Midbrain (tissue), 1 donor: ENCODE measurements around the gene OR52K1.
A peak's percentile ranks its signal among the peaks of the same experiment; 100 is the strongest.
"Not testable (repeated sequence)": the region's sequence is repeated elsewhere in the genome, so short reads cannot be mapped to it uniquely, and the experiment has no call there.

Experiments
- DNase-seq: peaks from one replicate; lab custom pipeline; 2025; lab: John Stamatoyannopoulos, UW

OR52K1 gene

DNA sequence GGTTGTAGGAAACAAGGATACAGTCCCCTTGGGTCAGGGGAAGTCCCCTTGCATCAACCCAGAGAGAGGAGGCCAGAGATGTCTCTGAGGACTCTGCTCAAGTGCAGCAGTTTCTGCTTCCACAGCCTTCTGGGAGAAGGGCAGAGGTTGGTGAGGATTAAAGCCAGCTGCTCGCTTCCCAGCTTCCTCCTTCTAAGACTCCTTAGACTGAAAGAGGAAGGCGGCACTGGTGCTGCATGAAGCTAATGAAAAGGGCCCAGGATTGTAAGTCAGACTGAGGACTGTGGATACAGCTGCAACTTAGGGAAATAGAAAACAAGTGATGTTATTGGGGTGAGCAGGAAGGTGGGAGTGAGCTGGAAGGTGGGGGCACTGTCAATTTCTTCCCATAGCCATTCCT is at the start of gene OR52K1:
Gene OR52K1 (plus strand): TSS at position 202 of the 400 bp plus-strand sequence. CDS start 6,255 bp downstream, outside the sequence.
- peak; percentile 1 for DNase-seq

DNA sequence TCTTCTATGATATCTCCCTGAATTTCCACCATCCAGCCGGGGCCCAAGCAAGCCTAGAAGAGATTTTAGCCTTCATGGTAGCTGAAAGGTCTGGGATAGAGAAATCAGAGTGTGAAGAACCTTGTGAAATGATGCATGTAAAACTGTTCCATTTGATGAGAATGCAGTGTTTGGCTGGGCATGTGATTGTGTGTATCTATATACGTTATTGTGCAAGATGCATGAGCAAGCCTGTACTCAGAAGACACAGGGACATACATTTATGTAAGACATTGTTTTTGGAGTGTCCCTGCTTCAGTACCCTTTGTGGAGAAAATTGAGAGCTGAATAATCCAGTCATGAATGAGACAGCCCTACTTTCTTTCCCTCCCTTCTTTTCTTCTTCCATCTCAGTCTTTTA is 48.6 kb upstream of the OR52K1 start:
- DNase-seq = no peak

DNA sequence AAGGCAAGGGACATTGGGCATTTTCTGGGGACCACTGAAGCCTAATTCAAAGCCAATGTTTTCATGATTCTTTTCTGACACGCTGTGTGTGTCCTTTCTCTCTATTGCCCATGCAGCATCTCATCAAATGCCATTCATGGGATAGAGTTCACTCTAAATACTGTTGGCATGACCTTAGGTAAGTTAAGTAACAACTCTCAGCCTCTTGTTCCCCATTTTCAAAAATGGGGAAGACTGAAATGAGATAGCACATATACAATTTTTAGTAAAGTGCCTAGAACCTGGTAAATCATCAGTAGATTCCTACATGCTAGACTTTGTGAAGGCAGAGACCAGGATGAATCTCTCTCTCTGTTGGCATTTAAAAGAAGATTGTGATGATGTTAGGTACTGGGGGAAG is 46.0 kb upstream of the OR52K1 start:
- no peak for DNase-seq

DNA sequence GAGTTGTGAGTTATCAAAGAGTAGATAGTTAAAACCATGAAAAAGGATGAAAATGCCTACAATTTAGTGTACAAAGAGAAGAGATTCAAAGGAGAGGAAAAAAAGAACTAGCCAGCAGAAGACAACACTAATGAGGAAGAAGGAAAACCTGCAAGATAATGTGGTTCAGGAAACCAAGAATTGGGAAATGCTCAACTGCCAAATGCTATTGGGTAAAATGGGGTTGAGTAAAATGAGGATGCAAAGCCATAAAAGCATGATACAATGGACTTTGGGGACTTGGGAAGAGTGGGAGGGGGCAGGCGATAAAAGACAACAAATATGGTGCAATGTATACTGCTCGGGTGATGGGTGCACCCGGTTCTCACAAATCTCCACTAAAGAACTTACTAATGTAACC is 40.9 kb upstream of the OR52K1 start:
- DNase-seq = no peak

DNA sequence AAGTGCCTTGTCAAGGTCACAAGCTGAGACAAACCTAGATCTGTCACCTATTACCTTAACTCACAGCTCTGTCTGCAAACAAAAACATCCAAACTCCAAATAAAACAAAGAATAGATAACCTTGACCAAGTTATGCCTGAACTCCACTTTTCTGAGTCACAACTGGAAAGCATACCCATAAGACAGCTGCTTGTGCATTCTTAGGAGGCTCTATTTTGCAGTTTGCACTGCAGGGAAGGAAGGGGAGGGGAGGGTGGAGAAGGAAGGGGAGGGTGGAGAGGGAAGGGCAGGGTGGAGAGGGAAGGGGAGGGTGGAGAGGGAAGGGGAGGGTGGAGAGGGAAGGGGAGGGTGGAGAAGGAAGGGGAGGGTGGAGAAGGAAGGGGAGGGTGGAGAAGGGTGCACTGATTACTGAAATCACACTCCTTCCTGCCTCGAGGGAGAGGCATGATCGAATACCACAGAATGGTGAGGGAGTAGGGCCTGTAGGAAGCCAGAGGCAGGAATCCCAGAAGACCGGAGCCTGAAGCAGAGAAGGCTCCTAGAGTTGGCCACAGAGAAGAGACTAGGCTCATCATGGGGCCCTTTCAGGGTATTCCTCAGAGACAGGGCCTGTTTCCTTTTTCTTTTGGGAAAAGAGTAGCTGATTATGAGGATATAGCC is 39.1 kb upstream of the OR52K1 start:
- DNase-seq = no peak

DNA sequence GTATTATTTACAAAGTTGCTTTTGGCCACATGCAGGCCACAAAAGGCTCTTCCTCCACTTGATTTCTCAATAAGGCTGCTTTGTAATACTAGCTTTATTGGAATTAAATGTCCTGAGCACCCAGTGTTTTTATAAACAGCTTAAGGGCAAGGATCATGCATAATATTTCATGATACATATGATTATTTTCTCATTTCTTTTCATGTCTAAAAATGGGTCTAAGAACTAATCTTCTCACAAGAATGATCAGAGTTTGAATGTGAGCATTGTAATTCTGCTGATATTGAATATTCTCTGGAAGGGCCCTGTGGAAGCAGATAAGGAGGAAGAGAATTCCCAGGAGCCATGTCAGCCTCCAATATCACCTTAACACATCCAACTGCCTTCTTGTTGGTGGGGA is 33.5 kb upstream of the OR52K1 start, which contains the start of gene OR52K2:
Gene OR52K2 (plus strand): TSS at position 301 of the 400 bp plus-strand sequence. CDS start 45 bp downstream, at position 346.
- DNase-seq = no peak

DNA sequence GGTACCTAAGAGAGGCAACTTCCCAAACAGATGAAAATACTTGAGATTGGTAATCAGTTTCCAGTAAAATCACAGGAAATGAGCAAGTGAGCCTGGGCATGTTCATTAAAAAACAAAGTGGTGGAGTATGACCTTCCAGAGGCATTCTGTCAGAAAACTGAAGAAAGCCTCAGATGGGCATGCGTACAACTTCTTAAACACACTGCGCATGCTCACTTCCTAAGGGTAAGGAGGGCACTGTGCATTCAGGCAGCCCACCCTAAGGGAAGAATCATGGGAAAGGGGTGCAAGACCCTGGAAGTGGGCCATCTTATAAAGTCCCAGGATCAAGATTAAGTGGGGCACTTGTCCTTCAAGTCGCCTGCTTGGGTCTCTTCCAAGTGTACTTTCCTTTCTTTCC is 29.3 kb upstream of the OR52K1 start:
- DNase-seq = no peak

DNA sequence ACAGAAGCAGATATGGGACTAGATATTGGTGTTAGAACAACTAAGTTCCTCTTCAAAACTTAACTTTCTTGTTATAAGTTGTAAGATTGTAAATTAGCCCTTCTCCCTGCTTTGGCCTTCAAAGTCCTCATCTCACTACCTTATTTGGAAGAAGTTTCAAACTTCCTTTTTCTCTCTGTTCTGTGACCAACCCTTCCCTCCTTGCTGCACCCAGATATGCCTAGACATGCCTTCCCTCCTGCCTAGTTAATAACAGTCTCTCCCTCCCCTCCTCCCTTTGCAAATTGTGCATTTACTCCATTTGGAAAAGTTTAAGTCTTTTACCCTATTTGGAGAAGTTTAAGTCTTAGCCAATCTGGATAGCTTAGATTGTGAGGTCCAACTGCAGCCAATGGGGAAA is 28.4 kb upstream of the OR52K1 start:
- no peak for DNase-seq

DNA sequence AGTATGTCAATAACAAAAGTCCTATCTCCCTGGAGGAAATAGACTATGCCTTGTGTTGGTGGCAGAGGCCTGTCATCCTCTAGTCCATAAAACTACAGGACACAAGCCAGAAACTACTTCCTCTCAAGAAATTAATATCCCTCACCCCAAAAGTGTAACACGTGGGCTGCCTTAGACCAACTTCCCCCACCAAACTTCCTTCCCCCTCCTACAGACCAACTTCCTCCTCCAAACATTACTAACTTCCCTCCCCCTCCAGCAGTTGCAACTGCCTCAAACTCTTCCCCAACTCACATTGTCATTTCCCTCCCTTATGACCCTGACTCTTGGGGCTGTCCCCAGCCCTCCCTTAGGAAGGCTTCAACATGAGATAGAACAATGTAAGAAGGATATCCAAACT is 27.0 kb upstream of the OR52K1 start:
- peak; percentile 3 for DNase-seq

DNA sequence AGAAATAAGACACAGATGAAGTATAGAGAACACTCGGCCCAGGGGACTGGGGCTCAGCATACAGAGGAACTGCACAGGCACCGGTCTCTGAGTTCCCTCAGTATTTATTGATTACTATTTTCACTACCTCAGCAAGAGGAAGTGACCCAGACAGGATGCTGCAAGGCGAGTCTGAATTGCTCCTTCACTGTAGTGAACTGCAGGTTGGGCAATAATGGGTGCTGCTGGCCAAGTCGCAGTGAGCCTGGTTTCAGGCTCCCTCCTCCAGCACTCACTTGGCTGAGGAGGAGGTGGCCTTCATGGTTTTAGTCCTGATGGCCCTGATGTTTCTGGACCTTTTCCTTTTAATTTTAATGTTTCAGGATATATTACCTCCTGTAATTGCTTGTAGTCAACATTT is 22.9 kb upstream of the OR52K1 start:
- peak; percentile 6 for DNase-seq

DNA sequence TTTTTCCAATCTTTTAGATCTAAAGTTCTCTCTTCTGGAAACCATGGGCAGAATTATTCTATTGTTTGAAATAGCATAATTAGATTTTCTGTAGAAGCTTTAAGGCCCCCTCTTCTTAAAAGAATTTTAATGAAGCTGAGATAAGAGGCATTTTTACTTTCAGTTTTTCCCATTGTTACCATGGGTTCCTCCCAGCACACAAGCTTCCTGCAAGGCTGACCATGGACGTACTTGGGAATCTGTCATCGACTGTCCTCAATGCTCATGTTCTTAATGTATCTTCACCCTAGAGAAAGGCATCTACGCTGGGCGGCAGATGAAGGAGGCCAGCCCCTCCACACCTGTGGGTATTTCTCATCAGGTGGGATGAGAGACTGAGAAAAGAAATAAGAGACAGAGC is 22.3 kb upstream of the OR52K1 start:
- no peak for DNase-seq

DNA sequence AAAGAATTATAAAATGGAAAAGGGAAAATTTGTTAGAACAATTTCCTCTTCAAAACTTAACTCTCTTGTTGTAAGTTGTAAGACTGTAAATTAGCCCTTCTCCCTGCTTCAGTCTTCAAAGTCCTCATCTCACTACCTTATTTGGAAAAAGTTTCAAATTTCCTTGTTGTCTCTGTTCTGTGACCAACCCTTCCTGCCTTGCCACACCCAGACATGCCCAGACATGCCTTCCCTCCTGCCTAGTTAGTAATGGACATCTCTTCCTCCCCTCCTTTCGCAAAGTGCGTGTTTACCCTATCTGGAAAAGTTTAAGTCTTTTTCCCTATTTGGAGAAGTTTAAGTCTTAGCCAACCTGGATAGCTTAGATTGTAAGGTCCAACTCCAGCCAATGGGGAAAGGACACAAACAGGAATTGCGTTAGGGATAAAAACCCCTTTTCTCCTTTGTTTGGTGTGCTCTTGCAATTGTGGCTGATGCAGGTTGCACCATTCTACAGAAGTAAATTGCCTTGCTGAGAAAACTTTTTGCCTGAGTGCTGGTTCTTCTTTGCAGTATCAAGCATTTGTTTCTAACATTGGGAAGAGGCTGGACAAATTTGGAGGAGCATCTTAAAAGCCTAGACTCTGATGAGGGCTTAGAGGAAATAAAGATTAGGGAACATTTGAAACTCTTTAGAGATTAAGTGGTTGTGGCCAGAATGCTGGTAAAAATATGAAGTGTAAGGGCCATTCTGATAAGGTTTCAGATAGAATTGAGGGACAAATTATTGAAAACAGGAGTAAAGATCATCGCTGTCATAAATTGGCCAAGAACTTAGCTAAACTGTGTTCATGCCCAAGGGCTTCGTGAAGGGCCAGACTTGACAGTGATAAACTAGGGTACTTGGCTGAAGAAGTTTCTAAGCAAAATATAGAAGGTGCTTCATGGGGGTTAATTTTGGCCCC is 18.0 kb upstream of the OR52K1 start:
- no peak for DNase-seq

DNA sequence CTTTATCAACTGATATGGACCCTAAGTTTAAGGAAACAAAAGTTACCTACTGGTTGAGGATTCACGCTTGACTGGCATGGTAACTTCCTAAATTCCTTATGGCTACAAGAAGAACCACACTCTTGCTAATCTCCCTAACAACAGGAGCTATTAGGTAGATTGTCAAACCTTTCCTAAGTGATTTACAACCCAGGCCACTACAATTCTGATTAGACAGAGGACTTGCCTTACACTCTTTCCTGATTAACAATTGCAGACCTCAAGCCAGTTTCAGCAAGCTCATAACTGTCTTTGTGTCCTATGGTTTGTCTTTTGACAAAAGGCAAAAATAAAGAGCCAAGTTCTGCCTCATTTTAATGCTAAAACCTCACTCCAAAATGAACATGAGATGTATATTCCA is 17.0 kb upstream of the OR52K1 start:
- DNase-seq = no peak

DNA sequence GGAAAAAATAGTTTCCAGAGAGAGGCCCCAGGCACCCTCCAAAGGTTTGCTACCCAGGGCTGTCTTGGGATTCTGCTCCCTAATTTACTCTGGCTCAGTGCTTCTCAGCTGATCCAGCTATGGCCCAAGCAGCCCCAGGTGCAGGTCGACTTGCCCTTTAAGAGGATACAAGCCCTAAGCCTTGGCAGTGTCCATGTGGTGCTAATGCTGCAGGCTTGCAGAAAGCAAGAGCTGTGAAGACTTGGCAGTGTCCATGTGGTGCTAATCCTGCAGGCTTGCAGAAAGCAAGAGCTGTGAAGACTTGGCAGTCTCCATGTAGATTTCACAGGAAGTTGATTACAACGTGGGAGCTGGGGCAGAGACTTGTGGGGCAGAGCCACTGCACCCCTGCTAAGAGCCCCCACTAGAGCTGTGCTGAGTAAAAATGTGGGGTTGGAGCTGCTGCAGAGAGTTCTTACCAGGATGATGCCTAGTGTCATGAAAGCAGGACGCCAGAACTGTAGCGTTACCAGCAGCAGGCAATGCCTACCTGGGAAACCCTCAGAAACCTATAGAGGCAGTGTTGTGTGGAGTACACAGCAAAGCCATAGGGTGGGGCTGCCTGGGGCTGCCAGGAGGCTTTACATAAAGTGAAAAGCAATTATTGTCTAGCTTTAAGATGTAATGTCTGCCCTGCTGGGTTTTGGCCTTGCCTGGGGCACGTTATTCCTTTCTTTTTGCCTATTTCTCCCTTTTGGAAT is 16.1 kb upstream of the OR52K1 start:
- no peak for DNase-seq

DNA sequence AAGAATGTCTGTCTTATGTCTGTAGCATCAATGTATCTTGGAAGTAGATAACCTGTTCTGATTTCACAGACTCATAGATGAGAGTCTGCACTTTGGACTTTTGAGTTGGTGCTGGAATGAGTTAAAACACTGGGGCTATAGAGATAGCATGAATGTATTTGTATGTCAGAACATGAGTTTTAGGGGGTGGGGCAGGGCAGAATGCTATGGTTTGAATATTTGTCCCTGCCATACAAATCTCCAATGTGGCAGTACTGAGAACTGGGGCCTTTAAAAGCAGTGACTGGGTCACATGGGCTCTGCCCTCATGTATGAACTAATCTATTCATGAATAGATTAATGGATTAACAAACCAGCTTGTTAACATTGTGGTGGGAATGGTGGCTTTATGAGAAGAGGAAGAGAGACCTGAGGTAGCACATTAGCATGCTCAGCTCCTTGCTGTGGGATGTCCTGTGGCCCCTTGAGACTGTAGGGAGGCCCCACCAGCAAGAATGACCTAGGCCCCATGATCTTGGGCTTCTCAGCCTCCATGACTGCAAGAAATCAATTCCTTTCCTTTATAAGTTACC is 15.5 kb upstream of the OR52K1 start:
- no peak for DNase-seq

DNA sequence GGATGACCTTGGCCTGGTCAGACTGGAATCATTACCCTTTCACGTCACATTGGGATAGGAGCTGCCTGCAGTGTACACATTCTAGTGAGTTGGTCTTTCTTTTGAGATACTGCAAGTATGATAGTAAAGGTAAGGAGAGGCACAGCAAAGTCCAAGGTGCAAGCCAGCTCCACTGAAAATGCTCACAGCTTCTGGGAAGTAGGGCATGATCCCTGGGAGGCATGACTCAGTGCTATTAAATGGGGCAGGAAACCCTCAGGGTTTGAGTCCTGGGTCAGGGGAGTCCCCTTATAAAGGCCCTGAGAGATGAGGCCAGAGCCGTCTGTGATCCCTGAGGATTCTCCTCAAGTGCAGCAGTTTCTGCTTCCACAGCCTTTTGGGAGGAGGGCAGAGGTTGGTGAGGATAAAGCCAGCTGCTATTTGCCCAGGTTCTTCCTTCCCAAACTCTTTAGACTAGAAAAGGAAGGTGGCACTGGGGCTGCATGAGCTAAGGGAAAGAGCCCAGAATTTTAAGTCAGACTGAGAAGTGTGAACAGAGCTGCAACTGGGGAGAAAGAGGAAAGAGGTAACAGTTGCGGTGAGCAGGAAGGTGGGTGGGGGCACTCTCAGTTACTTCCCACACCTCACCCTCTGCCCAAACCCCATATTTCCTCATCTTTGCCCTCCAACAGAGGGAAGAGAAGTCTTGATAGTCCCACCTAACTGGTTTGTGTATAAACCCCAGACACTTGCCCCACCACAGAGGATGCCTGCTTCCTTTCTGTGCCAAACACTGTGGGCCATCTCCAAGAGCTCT is 14.4 kb upstream of the OR52K1 start:
- no peak for DNase-seq

DNA sequence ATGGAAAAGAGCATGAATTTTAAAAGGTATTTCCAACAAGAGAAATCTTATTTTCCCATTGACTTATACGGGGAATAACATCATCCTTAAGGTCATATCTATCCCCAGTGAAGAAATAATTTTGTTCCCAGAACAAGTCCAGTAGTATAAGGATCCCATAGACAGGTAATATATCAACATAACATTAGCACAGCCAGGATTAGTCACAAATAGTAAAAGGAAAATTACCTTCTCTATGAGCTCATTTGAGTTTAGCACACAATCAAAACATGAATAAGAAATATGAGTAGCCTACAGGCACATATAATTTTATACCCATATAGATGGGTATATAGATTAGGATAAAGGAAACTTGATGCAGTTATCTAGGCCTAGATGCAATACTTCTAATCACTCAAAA is 2.8 kb upstream of the OR52K1 start:
- DNase-seq = no peak

DNA sequence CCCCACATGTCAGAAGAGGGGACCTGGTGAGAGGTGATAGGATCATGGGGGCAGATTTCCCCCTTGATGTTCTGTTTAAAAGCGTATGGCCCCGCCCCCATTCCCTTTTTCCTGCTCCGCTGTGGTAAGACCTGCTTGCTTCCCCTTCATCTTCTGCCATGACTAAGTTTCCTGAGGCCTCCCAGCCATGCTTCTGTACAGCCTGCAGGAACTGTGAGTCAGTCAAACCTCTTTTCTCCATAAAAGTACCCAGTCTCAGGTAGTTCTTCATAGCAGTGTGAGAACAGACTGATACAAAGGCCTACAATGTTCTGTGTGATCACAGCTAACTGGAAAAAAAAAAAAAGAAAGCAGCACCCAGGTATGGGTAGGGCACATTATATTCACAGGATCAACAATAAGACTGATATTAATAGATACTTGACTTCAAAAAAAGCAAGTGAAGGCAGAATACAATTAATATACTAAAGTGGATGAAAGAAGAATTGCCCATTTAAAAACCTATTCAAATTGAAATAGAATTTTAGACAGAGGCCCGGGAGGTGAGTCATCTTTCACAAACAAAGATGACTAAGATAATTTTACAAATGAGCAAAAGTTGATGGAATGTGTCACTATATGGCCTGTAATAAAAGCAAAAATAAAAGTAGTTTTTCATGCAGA is 1.7 kb upstream of the OR52K1 start:
- no peak for DNase-seq

DNA sequence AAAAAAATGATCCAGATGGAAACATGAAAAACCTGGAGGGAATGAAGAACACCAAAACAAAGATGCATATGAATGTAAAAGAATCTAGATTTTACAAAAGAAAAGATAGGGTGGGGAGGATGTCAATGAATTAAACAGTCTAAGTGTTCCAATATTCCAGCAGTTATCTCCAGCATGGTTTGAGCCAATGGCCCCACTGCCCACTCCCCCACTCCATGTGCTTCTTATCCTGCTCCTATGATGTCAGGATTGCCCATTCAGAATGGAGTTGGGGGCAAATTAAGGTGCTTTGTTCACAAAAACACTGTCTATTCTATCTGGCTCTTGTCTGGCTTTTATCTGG is 1.2 kb upstream of the OR52K1 start:
- no peak for DNase-seq

DNA sequence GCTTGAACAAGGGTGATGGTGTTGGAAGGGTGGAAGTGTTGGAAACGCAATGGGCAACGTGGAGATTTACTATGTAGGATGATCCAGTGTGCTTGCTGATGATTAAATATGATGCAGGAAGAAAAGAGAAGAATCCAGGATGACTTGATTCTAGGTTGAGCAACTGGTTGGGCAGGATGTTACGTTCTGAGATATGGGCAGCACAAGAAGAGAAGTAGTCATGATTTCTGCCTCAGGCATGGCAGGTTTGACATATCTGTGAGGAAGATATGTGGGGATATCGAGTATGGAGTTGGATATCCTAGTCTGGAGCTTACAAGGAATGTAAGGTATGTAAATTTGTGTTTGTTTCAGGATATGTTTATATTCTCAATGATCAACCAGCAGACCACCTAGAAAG is 1.9 kb downstream of the OR52K1 start:
- no peak for DNase-seq

DNA sequence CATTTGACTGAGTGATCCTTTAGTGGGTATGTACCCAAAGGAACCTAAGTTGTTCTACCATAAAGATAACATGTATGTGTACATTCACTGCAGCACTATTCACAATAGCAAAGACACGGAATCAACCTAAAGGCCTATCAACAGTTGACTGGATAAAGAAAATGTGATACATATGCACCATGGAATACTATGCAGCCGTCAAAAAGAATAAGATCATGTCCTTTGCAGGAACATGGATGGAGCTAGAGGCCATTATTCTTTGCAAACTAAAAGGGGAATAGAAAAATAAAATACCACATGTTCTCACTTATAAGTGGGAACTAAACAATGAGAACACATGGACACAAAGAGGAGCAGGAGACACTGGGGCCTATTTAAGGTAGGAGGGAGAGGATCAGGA is 9.0 kb downstream of the OR52K1 start:
- not testable (repeated sequence) for DNase-seq
